Keratinocyte (primary cell): ENCODE measurements around the gene HELZ. TPM values are rescaled to one million over a fixed set of nuclear protein-coding genes. Genes with fewer than 3 reads are reported as not detected.

Source experiments
- DNase-seq: peaks from one replicate; pipeline ENCODE4 v3.0.0-alpha.2; 2011; ENCODE audit warnings: low read depth, missing footprints, low spot score
- FAIRE-seq: peaks from 2 replicates; lab custom pipeline; 2011; peaks lifted over from hg19 to GRCh38; lab: Jason Lieb, UNC
- H2AFZ ChIP-seq: 2 replicates; pipeline ENCODE4 v1.6.0; 2012; ENCODE audit warnings: low read length, control low read depth, inconsistent platforms; ENCODE audit not compliant: control insufficient read depth
- H3K27ac ChIP-seq: 2 replicates; pipeline ENCODE4 v1.5.1; 2011; ENCODE audit warnings: low read length; ENCODE audit not compliant: control insufficient read depth, insufficient read depth
- H3K27me3 ChIP-seq: 3 replicates; pipeline ENCODE4 v1.6.0; 2011; ENCODE audit warnings: low read length; ENCODE audit not compliant: control insufficient read depth, insufficient read depth; ENCODE audit errors: extremely low read depth
- H3K36me3 ChIP-seq, 2 experiments: 2 replicates in 1 of 2; 3 replicates in 1 of 2; pipeline ENCODE4 v1.5.1; 2011; ENCODE audit warnings: low read length in 2 of 2, mild to moderate bottlenecking in 1 of 2; ENCODE audit not compliant: control insufficient read depth in 2 of 2, insufficient read depth in 2 of 2; ENCODE audit errors: extremely low read depth in 1 of 2
- H3K4me1 ChIP-seq: 3 replicates; pipeline ENCODE4 v1.5.1; 2011; ENCODE audit warnings: low read length; ENCODE audit not compliant: control insufficient read depth, insufficient read depth; ENCODE audit errors: extremely low read depth
- H3K4me2 ChIP-seq: 3 replicates; pipeline ENCODE4 v1.6.0; 2011; ENCODE audit warnings: low read depth, low read length; ENCODE audit not compliant: control insufficient read depth, insufficient read depth; ENCODE audit errors: extremely low read depth
- H3K4me3 ChIP-seq, 3 experiments: fragments of 200-600 bp in 1 of 3; sonication (generic) in 1 of 3; 2 replicates in 2 of 3; 3 replicates in 1 of 3; pipeline ENCODE4 v1.5.1; 2011 to 2016; ENCODE audit warnings: low read length in 3 of 3, mild to moderate bottlenecking in 3 of 3, control low read depth in 2 of 3, inconsistent platforms in 1 of 3, low read depth in 1 of 3, mixed read lengths in 1 of 3, mixed run types in 1 of 3, moderate library complexity in 1 of 3; ENCODE audit not compliant: control insufficient read depth in 2 of 3, insufficient read depth in 2 of 3; ENCODE audit errors: extremely low read depth in 1 of 3
- H3K79me2 ChIP-seq: 2 replicates; pipeline ENCODE4 v1.6.0; 2012; ENCODE audit warnings: low read length; ENCODE audit not compliant: control insufficient read depth, insufficient read depth
- H3K9ac ChIP-seq: 3 replicates; pipeline ENCODE4 v1.6.0; 2011; ENCODE audit warnings: low read length; ENCODE audit not compliant: control insufficient read depth, insufficient read depth; ENCODE audit errors: extremely low read depth
- H3K9me1 ChIP-seq: 3 replicates; pipeline ENCODE4 v1.6.0; 2011; ENCODE audit warnings: low read length; ENCODE audit not compliant: control insufficient read depth, insufficient read depth; ENCODE audit errors: extremely low read depth
- H3K9me3 ChIP-seq: 2 replicates; pipeline ENCODE4 v1.5.1; 2012; ENCODE audit warnings: low read depth, low read length; ENCODE audit not compliant: control insufficient read depth
- H4K20me1 ChIP-seq: 3 replicates; pipeline ENCODE4 v1.6.0; 2011; ENCODE audit warnings: low read length; ENCODE audit not compliant: control insufficient read depth, insufficient read depth; ENCODE audit errors: extremely low read depth
- CTCF ChIP-seq, 3 experiments: IDR thresholded peaks in 1 of 3; conservative IDR thresholded peaks in 1 of 3; optimal IDR thresholded peaks in 1 of 3; 2 replicates in 2 of 3; 3 replicates in 1 of 3; pipeline versions ENCODE3 to v1.5.1; 2011; ENCODE audit warnings: low read length in 3 of 3, mild to moderate bottlenecking in 3 of 3, moderate library complexity in 2 of 3, control low read depth in 1 of 3, inconsistent platforms in 1 of 3; ENCODE audit not compliant: insufficient read depth in 2 of 3; ENCODE audit errors: extremely low read depth in 1 of 3
- EZH2 ChIP-seq: IDR thresholded peaks from one replicate; pipeline ENCODE4 v1.6.1; 2012; ENCODE audit warnings: inconsistent platforms, mild to moderate bottlenecking, low read length, moderate library complexity
- dilution Hi-C: fragments of 300-500 bp; cut with MboI; formaldehyde crosslinking; loops from one replicate; pipeline ENCODE4 v1.7.0; 2020; ENCODE audit warnings: low sequenced_read_pairs; ENCODE audit not compliant: extremely low pct_ligation_motif_present
- polyA plus RNA-seq, 5 experiments: library from polyadenylated mRNA; depleted of rRNA in 3 of 5; stranded (reverse) in 3 of 5; stranded (forward) in 1 of 5; unstranded in 1 of 5; fragments of >200 nt; gene quantifications; 1 replicate in 1 of 5; 2 replicates in 3 of 5; 3 replicates in 1 of 5; pipeline versions ENCODE4 v1.2.1 to v1.2.3, GENCODE V29; 2011 to 2012; ENCODE audit warnings: missing spikeins in 2 of 5, low read depth in 1 of 5, low replicate concordance in 1 of 5

HELZ gene
- polyA plus RNA-seq, 1 donor (not counting 4 experiments of a cell fraction or from before 2014, with no cell fraction given): 18.2 TPM

GRCh38 chr17:67111808-67112207 is 133.2 kb downstream of the HELZ start:
- Histone ChIP-seq H4K20me1 (no peaks in the 10 kb centered on the region), H3K9me3 (no peaks in the 10 kb centered on the region), H3K9me1 (no peaks in the 10 kb centered on the region), H3K4me1 (no peaks in the 10 kb centered on the region), H3K79me2 (no peaks in the 10 kb centered on the region), H3K27me3 (no peaks in the 10 kb centered on the region), H3K27ac (no peak overlapping the region), H3K4me3 (no peak overlapping the region), H3K36me3 (peaks cover 25 to 27% of the 10 kb centered on the region in 2 experiments), H2AFZ (no peak overlapping the region), H3K4me2 (no peak overlapping the region), H3K9ac (no peak overlapping the region)
- no peak for FAIRE-seq
- no peak for TF ChIP-seq EZH2
- no peak for TF ChIP-seq CTCF (optimal IDR thresholded peaks at IDR 0.05 in 1 of 3, IDR thresholded peaks at IDR 0.05 in 1 of 3, conservative IDR thresholded peaks at IDR 0.05 in 1 of 3; ENCODE audit: extremely low read depth in 1 of 3, insufficient read depth in 2 of 3, low read length in 3 of 3)
- dilution Hi-C loops: no loop called here
- no peak for DNase-seq

GRCh38 chr17:67111327-67111726 is 133.7 kb downstream of the HELZ start:
- Histone ChIP-seq H3K79me2 (no peaks in the 10 kb centered on the region), H3K36me3 (peaks cover 25 to 27% of the 10 kb centered on the region in 2 experiments), H3K9me1 (no peaks in the 10 kb centered on the region), H3K4me2 (no peak overlapping the region), H3K9me3 (no peaks in the 10 kb centered on the region), H3K9ac (no peak overlapping the region), H2AFZ (no peak overlapping the region), H3K27me3 (no peaks in the 10 kb centered on the region), H4K20me1 (no peaks in the 10 kb centered on the region), H3K4me3 (no peak overlapping the region), H3K27ac (no peak overlapping the region), H3K4me1 (no peaks in the 10 kb centered on the region)
- TF ChIP-seq CTCF (optimal IDR thresholded peaks at IDR 0.05 in 1 of 3, IDR thresholded peaks at IDR 0.05 in 1 of 3, conservative IDR thresholded peaks at IDR 0.05 in 1 of 3; ENCODE audit: extremely low read depth in 1 of 3, insufficient read depth in 2 of 3, low read length in 3 of 3): no peak
- TF ChIP-seq EZH2: no peak
- DNase-seq: no peak
- FAIRE-seq: no peak
- dilution Hi-C loops: no loop called here
